ENCODE data around the gene ABHD2.

GRCh38 chr15:89108835-89109234 lies 20.6 kb downstream of the ABHD2 start:
- TF ChIP-seq CTCF (IDR thresholded peaks at IDR 0.05; ENCODE audit: extremely low read depth in 1 of 2, insufficient read depth in 1 of 2, low read depth in 1 of 2, low read length in 2 of 2) (no peak), EZH2 (IDR thresholded peaks at IDR 0.05; ENCODE audit: borderline replicate concordance, low read depth, low read length, severe bottlenecking) (no peak), POLR2A (IDR thresholded peaks at IDR 0.05; ENCODE audit: low read depth, low read length) (no peak), MAX (IDR thresholded peaks at IDR 0.05; ENCODE audit: insufficient read depth, insufficient read length) (no peak), POLR2AphosphoS5 (IDR thresholded peaks at IDR 0.05; ENCODE audit: insufficient read depth, low read depth, low read length) (no peak), JUN (IDR thresholded peaks at IDR 0.05; ENCODE audit: borderline replicate concordance, insufficient read depth, insufficient read length, low read depth) (no peak), GATA2 (IDR thresholded peaks at IDR 0.05; ENCODE audit: insufficient read depth, insufficient read length, low read depth, low read length) (no peak), MYC (IDR thresholded peaks at IDR 0.05; ENCODE audit: low read depth, low read length) (no peak), FOS (IDR thresholded peaks at IDR 0.05; ENCODE audit: borderline replicate concordance, insufficient read depth, low read length) (no peak)

All from endothelial cell of umbilical vein (primary cell).